ENCODE data around the gene SLC30A7.

SLC30A7 gene

GRCh38 chr1:100968621-100969020 lies 72.7 kb downstream of the SLC30A7 start:
- TF ChIP-seq, protein P1, sequence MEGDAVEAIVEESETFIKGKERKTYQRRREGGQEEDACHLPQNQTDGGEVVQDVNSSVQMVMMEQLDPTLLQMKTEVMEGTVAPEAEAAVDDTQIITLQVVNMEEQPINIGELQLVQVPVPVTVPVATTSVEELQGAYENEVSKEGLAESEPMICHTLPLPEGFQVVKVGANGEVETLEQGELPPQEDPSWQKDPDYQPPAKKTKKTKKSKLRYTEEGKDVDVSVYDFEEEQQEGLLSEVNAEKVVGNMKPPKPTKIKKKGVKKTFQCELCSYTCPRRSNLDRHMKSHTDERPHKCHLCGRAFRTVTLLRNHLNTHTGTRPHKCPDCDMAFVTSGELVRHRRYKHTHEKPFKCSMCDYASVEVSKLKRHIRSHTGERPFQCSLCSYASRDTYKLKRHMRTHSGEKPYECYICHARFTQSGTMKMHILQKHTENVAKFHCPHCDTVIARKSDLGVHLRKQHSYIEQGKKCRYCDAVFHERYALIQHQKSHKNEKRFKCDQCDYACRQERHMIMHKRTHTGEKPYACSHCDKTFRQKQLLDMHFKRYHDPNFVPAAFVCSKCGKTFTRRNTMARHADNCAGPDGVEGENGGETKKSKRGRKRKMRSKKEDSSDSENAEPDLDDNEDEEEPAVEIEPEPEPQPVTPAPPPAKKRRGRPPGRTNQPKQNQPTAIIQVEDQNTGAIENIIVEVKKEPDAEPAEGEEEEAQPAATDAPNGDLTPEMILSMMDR (conservative IDR thresholded peaks at IDR 0.05; ENCODE audit: low read depth): no peak
- no peak for DNase-seq (ENCODE audit: low spot score)
- POLR2A ChIA-PET (ENCODE audit: low non-redundant PET): no interaction called here
- no peak overlapping the region for H3K27ac ChIP-seq
- CTCF ChIA-PET: interaction anchor here (0.5 kb wide), 1 partner anchor 47 kb away, joined by 5 read pairs; no protein-coding TSS in a partner anchor

GRCh38 chr1:100969327-100969726 lies 73.4 kb downstream of the SLC30A7 start:
- TF ChIP-seq, protein P1 (conservative IDR thresholded peaks at IDR 0.05; ENCODE audit: low read depth): no peak

GRCh38 chr1:100971021-100971420 lies 75.1 kb downstream of the SLC30A7 start:
- TF ChIP-seq, protein P1 (conservative IDR thresholded peaks at IDR 0.05; ENCODE audit: low read depth): no peak
- CTCF ChIA-PET: no interaction called here
- DNase-seq (ENCODE audit: low spot score): no peak
- H3K27ac ChIP-seq: no peak overlapping the region
- POLR2A ChIA-PET (ENCODE audit: low non-redundant PET): no interaction called here

More at GRCh38 chr1:100969327-100969726, 73.4 kb downstream of the SLC30A7 start:
- ChIA-PET CTCF (no interaction called here), POLR2A (ENCODE audit: low non-redundant PET) (no interaction called here)
- DNase-seq (ENCODE audit: low spot score): no peak
- H3K27ac ChIP-seq: no peak overlapping the region

DNA sequence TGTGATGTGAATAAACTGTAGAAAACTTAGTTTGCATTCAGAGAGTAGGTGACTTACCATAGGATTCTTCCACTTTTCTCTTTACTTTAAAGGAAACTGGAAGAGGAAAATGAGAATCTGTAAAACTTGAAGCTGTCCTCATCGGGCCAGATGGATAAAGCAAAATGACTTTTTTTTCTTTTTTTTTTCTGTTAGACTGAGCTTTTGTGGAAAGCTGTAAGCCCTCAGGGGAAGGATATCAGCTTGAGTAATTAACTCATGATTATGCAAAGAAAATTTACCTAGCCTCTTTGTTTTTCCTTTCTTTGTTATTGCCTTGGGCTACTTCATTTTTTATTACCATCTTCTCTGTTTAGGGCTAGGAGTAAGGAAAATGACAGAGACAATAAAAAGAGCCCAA lies 76.3 kb downstream of the SLC30A7 start:
- POLR2A ChIA-PET (ENCODE audit: low non-redundant PET): no interaction called here
- H3K27ac ChIP-seq: no peak overlapping the region
- CTCF ChIA-PET: no interaction called here
- TF ChIP-seq, protein P1 (conservative IDR thresholded peaks at IDR 0.05; ENCODE audit: low read depth): no peak
- no peak for DNase-seq (ENCODE audit: low spot score)

GRCh38 chr1:100976936-100977335 lies 81.0 kb downstream of the SLC30A7 start:
- DNase-seq (ENCODE audit: low spot score): no peak
- no peak overlapping the region for H3K27ac ChIP-seq
- ChIA-PET CTCF (no interaction called here), POLR2A (ENCODE audit: low non-redundant PET) (no interaction called here)
- TF ChIP-seq, protein P1 (conservative IDR thresholded peaks at IDR 0.05; ENCODE audit: low read depth): no peak

GRCh38 chr1:100979631-100980030 lies 83.7 kb downstream of the SLC30A7 start:
- H3K27ac ChIP-seq: no peak overlapping the region
- POLR2A ChIA-PET (ENCODE audit: low non-redundant PET): no interaction called here
- CTCF ChIA-PET: no interaction called here
- DNase-seq (ENCODE audit: low spot score): no peak
- TF ChIP-seq, protein P1 (conservative IDR thresholded peaks at IDR 0.05; ENCODE audit: low read depth): no peak

DNA sequence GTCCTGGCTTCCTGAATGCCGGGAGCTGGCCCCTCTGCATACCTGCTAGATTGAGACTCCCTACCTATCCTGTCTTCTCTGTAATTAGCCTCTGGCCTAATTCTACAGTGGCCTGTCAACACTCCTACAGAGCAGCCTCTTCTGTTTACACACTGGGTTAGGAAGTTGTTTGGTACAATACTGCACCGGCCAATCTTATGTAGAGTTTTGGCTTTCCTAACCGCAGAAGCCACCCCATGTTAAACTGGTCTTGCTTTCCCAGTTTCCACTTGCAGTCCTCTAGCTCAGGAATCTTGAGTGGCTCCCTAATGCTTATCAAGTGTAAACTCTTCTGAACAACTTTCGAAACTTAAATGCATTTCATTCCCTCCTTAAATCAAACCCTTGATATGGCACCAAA lies 86.9 kb downstream of the SLC30A7 start:
- DNase-seq (ENCODE audit: low spot score): no peak
- POLR2A ChIA-PET (ENCODE audit: low non-redundant PET): no interaction called here
- CTCF ChIA-PET: interaction anchor here (0.6 to 0.7 kb wide), 2 partner anchors 32 to 1402 kb away, joined by 3 read pairs; no protein-coding TSS in a partner anchor
- TF ChIP-seq, protein P1 (conservative IDR thresholded peaks at IDR 0.05; ENCODE audit: low read depth): no peak
- no peak overlapping the region for H3K27ac ChIP-seq

Data from RWPE1 (cell line).